B cell (primary cell): ENCODE results near the gene EHBP1L1. TPM values are rescaled to one million over a fixed set of nuclear protein-coding genes. Genes with fewer than 3 reads are reported as not detected.

Experiments used
- ATAC-seq: fragments of 200-7000 bp; cut with Tn5 transposase; one replicate; pipeline ENCODE4 v1.10.0; 2021; ENCODE audit warnings: low read depth, mild to moderate bottlenecking, moderate number of reproducible peaks, moderate library complexity
- CTCF ChIA-PET: fragments of 350-600 bp; sonication (Branson Sonifier 250); formaldehyde crosslinking; loops from one replicate; lab custom pipeline; 2021; ENCODE audit warnings: antibody characterized with exemption, inconsistent platforms; lab: Charles Lee
- POLR2A ChIA-PET: fragments of 350-600 bp; sonication (Branson Sonifier 250); formaldehyde crosslinking; loops from one replicate; lab custom pipeline; 2021; ENCODE audit warnings: antibody characterized with exemption; lab: Charles Lee
- DNase-seq: peaks from one replicate; pipeline ENCODE4 v3.0.0; 2013
- H2AFZ ChIP-seq: 2 replicates; pipeline ENCODE4 v1.6.1; 2012; ENCODE audit warnings: mild to moderate bottlenecking, low read depth, low read length; ENCODE audit not compliant: insufficient read depth, poor library complexity, severe bottlenecking
- H3K27ac ChIP-seq, 2 donors: 1 replicate in 1 of 2; 2 replicates in 1 of 2; pipeline ENCODE4 v1.5.1; 2012 to 2013; ENCODE audit warnings: low read length in 2 of 2, mild to moderate bottlenecking in 2 of 2, moderate library complexity in 1 of 2
- H3K27me3 ChIP-seq, 4 experiments: fragments of 200-600 bp in 1 of 4; sonication (generic) in 1 of 4; replicated peaks in 1 of 4; 1 replicate in 2 of 4; 2 replicates in 2 of 4; pipeline versions ENCODE4 v1.6.1 to v1.7.0; 2013 to 2016; ENCODE audit warnings: low read length in 3 of 4, mild to moderate bottlenecking in 2 of 4, mixed read lengths in 1 of 4, moderate library complexity in 1 of 4; ENCODE audit not compliant: insufficient read depth in 4 of 4, control insufficient read depth in 3 of 4; ENCODE audit errors: control extremely low read depth in 1 of 4
- H3K36me3 ChIP-seq, 2 experiments: replicated peaks in 1 of 2; 1 replicate in 1 of 2; 2 replicates in 1 of 2; pipeline versions ENCODE4 v1.6.1 to v1.7.1; 2013; ENCODE audit warnings: low read length in 1 of 2; ENCODE audit not compliant: insufficient read depth in 2 of 2, control insufficient read depth in 1 of 2; ENCODE audit errors: control extremely low read depth in 1 of 2, extremely low read depth in 1 of 2
- H3K4me1 ChIP-seq, 2 donors: fragments of 200-600 bp in 1 of 2; sonication (generic) in 1 of 2; 1 replicate in 1 of 2; 2 replicates in 1 of 2; pipeline versions ENCODE4 v1.5.1 to v1.6.1; 2013 to 2017; ENCODE audit warnings: low read length in 2 of 2; ENCODE audit not compliant: control insufficient read depth in 2 of 2, insufficient read depth in 2 of 2
- H3K4me2 ChIP-seq: replicated peaks from 2 replicates; pipeline ENCODE3; 2012; ENCODE audit warnings: mild to moderate bottlenecking, low read depth, low read length; ENCODE audit not compliant: poor library complexity, severe bottlenecking
- H3K4me3 ChIP-seq, 5 experiments: fragments of 200-600 bp in 1 of 5; sonication (generic) in 1 of 5; 1 replicate in 3 of 5; 2 replicates in 2 of 5; pipeline versions ENCODE4 v1.5.1 to v1.7.0; 2011 to 2016; ENCODE audit warnings: low read length in 4 of 5, mild to moderate bottlenecking in 4 of 5, low read depth in 2 of 5, control low read depth in 1 of 5, moderate library complexity in 1 of 5; ENCODE audit not compliant: insufficient read depth in 1 of 5; ENCODE audit errors: control extremely low read depth in 1 of 5, extremely low read depth in 1 of 5
- H3K79me2 ChIP-seq: fragments of 200-600 bp; sonication (generic); one replicate; pipeline ENCODE4 v1.6.0; 2016; ENCODE audit warnings: low read length; ENCODE audit not compliant: control insufficient read depth, insufficient read depth
- H3K9ac ChIP-seq: fragments of 200-600 bp; sonication (generic); 2 replicates; pipeline ENCODE4 v1.6.1; 2017; ENCODE audit warnings: mild to moderate bottlenecking, low read length, moderate library complexity
- H3K9me3 ChIP-seq, 3 donors: one replicate each; pipeline versions ENCODE4 v1.6.1 to v1.7.1; 2013; ENCODE audit warnings: low read length in 2 of 3; ENCODE audit not compliant: control insufficient read depth in 2 of 3, insufficient read depth in 1 of 3; ENCODE audit errors: control extremely low read depth in 1 of 3
- H4K20me1 ChIP-seq: 2 replicates; pipeline ENCODE4 v1.6.0; 2012; ENCODE audit warnings: mild to moderate bottlenecking, low read length; ENCODE audit not compliant: insufficient read depth, control insufficient read depth, poor library complexity, severe bottlenecking
- H3K27ac Mint-ChIP-seq: one replicate; pipeline ENCODE4 v1.8.0; 2021; ENCODE audit warnings: mixed read lengths
- H3K27me3 Mint-ChIP-seq: one replicate; pipeline ENCODE4 v1.8.0; 2021; ENCODE audit warnings: mixed read lengths
- H3K4me1 Mint-ChIP-seq: one replicate; pipeline ENCODE4 v1.8.0; 2021; ENCODE audit warnings: mixed read lengths
- H3K4me3 Mint-ChIP-seq: one replicate; pipeline ENCODE4 v1.8.0; 2021; ENCODE audit warnings: mixed read lengths
- H3K9me3 Mint-ChIP-seq: one replicate; pipeline ENCODE4 v1.8.0; 2022; ENCODE audit warnings: mixed read lengths; ENCODE audit not compliant: insufficient read depth
- CTCF ChIP-seq: fragments of 200-600 bp; IDR thresholded peaks from one replicate; pipeline ENCODE4 v1.8.0; 2022; ENCODE audit warnings: antibody characterized with exemption, mild to moderate bottlenecking
- EZH2 ChIP-seq: IDR thresholded peaks from 2 replicates; pipeline ENCODE4 v1.6.1; 2012; ENCODE audit warnings: borderline replicate concordance, low read depth, mild to moderate bottlenecking, moderate library complexity, low read length; ENCODE audit not compliant: insufficient read depth, poor library complexity, severe bottlenecking
- WGBS: methylation state at CpG from one replicate; pipeline ENCODE4 v1.1.5; 2013; ENCODE audit warnings: missing lambda C conversion rate; ENCODE audit not compliant: insufficient coverage; 5-methylcytosine and 5-hydroxymethylcytosine counted together
- intact Hi-C: fragments of 100-400 bp; cut with micrococcal nuclease; formaldehyde crosslinking; loops from one replicate; pipeline ENCODE4 v1.10.0; 2022
- polyA plus RNA-seq: library from polyadenylated mRNA; depleted of rRNA; stranded (reverse); fragments of >200 nt; gene quantifications from 2 replicates; pipeline ENCODE4 v1.2.3, GENCODE V29; 2012
- total RNA-seq, 2 donors: library from RNA; stranded (reverse); fragments of 120-200 nt in 1 of 2; gene quantifications; 1 replicate in 1 of 2; 2 replicates in 1 of 2; pipeline versions ENCODE4 v1.2.3 to v1.2.4, GENCODE V29; 2013 to 2022

Gene EHBP1L1
- total and polyA plus RNA-seq, 2 donors (not counting 1 experiment from before 2014, with no cell fraction given), result 202 to 279 TPM

- H3K27ac ChIP-seq, result peak overlapping the region; percentile 84 to 93
- H3K4me2 ChIP-seq, result peak overlapping the region; percentile 100
- TF ChIP-seq EZH2, result no peak
- TF ChIP-seq CTCF, result no peak
- H3K27me3 ChIP-seq, result no peaks in the 10 kb centered on the region
- peaks cover 3 to 18% of the 10 kb centered on the region in 2 experiments for H3K36me3 ChIP-seq
- ChIA-PET POLR2A (interaction anchor here (0.6 to 7.5 kb wide), 9 partner anchors 13 to 1280 kb away, joined by 3 to 53 read pairs (median 8); partner anchors contain the start of genes MAP3K11, MUS81 and PCNX3), CTCF (interaction anchor here (0.6 to 5.5 kb wide), 7 partner anchors 13 to 1036 kb away, joined by 3 to 97 read pairs (median 4); partner anchors contain the start of genes MAP3K11, PCNX3 and SIPA1)
- Mint-ChIP-seq H3K27me3 (no peaks in the 10 kb centered on the region), H3K4me1 (peaks cover 67% of the 10 kb centered on the region), H3K4me3 (peak overlapping the region; percentile 98), H3K9me3 (no peaks in the 10 kb centered on the region), H3K27ac (peak overlapping the region; percentile 98)
- WGBS, result under 1% methylated on average over 23 of the region's 28 CpGs
- peak overlapping the region; percentile 83 for H3K9ac ChIP-seq
- peaks cover 42 to 65% of the 10 kb centered on the region in 2 donors for H3K4me1 ChIP-seq
- peak overlapping the region; percentile 52 to 92 (median 70) for H3K4me3 ChIP-seq
- H4K20me1 ChIP-seq, result peaks cover 43% of the 10 kb centered on the region
- H3K9me3 ChIP-seq, result no peaks in the 10 kb centered on the region
- DNase-seq, result peak; percentile 74
- intact Hi-C loops, result loop anchor here (1.0 to 10.0 kb wide), 7 partner anchors 13 to 830 kb away; partner anchors contain the start of genes BANF1, CFL1, EIF1AD and PCNX3
- ATAC-seq, result no peak
- H2AFZ ChIP-seq, result peak overlapping the region; percentile 62
- H3K79me2 ChIP-seq, result peaks cover 36% of the 10 kb centered on the region
These were observed 864 bp upstream of the EHBP1L1 start for GRCh38 chr11:65574811-65575567.
